Measurements from ENCODE around the gene HSD17B7. TPM values are rescaled to one million over a fixed set of nuclear protein-coding genes. Genes with fewer than 3 reads are reported as not detected.
"Not testable (repeated sequence)": the region's sequence is repeated elsewhere in the genome, so short reads cannot be mapped to it uniquely, and the experiment has no call there.

Gene HSD17B7
- total RNA-seq, 4 donors from 2014 or later, result 12.4 to 23.7 (median 19.8) TPM

DNA sequence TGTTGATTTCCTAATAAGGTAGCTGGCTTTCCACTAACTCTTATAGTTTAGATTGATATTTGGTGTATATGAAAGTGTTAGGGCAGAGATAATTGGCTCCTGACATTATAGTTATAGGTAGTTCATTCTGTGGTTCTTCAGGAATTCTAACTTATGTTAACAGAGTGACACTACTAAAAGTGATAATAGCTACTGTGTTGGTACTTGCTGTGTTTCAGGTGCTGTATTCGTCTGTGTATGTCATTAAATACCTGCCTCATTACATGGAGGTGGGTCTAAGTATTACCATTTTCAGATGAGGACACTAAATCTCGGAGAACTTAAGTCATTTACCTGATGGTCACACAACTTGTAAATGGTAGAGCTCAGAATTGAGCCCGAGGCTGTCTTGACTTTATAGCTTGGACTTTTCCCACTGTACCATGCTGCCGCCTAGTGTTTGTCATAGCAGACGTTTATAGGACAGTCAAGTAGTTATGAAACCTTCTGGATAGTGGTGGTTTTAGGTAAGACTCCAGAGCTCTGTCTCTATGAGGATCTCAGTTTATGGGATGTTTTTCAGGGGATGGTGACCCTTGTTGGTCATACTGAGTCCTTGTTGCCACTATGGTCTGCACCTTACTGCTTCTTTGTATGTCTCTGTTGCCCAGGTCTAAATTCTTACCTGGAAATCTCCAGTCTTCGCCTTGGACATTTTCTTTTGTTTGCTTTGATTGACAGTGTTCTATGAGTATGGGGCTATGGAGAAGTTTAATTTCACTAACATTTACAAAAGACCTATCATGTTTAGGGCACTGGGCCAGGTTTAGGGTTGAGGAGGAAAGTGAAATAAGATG, 9.7 kb downstream of the HSD17B7 start:
- not testable (repeated sequence) for H3K27me3 ChIP-seq, H3K4me3 ChIP-seq, H3K9me3 ChIP-seq, H3K27ac ChIP-seq, H3K4me1 ChIP-seq
- WGBS, 2 donors, result 45 to 48% methylated on average over 6 of the region's 6 CpGs
- H3K36me3 ChIP-seq, result peaks cover 0 to 46% (median 0%) of the 10 kb centered on the region in 3 donors
- DNase-seq (ENCODE audit: low spot score in 2 of 2), result peak; percentile 56 to 88
- peak in 4 of 5 experiments; percentile 32 to 71 (median 42) for TF ChIP-seq CTCF (IDR thresholded peaks at IDR 0.05)

- H3K9me3 ChIP-seq; H3K4me3 ChIP-seq; H3K27me3 ChIP-seq; DNase-seq (ENCODE audit: low spot score in 2 of 2); H3K4me1 ChIP-seq; H3K27ac ChIP-seq: not testable (repeated sequence)
- 80 to 100% methylated on average over 2 of the region's 2 CpGs for WGBS, 2 donors
- peaks cover 0 to 38% (median 0%) of the 10 kb centered on the region in 3 donors for H3K36me3 ChIP-seq
These were observed 17.0 kb downstream of the HSD17B7 start for GRCh38 chr1:162807503-162807902.

DNA sequence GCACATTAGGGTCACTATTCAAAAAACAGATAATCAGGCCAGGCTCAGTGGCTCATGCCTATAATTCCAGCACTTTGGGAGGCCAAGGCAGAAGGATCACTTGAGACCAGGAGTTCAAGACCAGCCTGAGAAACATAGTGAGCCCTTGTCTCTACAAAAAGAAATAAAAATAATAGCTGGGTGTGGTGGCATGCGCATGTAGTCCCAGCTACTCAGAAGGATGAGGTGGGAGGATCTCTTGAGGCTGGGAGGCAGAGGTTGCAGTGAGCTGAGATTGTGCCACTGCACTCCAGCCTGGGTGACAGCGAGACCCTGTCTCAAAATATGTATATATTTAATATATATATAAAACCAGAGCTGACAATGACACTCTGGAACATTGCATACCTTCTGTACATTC, 21.9 kb downstream of the HSD17B7 start:
- not testable (repeated sequence) for H3K4me1 ChIP-seq; DNase-seq (ENCODE audit: low spot score in 2 of 2); H3K4me3 ChIP-seq; H3K27me3 ChIP-seq; H3K27ac ChIP-seq; H3K9me3 ChIP-seq
- peaks cover 0 to 11% (median 0%) of the 10 kb centered on the region in 3 donors for H3K36me3 ChIP-seq
- whole genome bisulfite sequencing, 2 donors, result 98% methylated on average over 2 of the region's 2 CpGs

DNA sequence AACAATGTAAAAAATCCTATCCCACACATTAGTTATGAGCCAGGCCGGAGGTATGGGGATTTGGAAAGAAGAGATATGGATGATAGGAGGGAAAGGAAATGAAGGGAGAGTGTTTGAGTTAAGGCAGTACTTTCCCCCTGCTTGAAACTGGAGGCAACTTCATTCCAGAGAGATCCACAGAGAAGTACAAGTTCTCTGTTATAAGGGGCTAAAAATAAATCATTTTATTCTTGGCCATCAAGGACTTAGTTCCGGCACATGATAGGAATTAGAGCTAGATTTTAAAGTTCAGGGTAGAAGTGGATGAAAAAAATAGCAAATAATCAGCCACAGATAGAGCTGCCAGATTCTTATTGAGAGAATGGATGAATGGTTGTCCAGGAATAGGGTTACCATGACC, 27.6 kb downstream of the HSD17B7 start:
- WGBS, 2 donors, result 86 to 91% methylated on average over 2 of the region's 2 CpGs
- not testable (repeated sequence) for H3K4me3 ChIP-seq; H3K9me3 ChIP-seq; H3K36me3 ChIP-seq; DNase-seq (ENCODE audit: low spot score in 2 of 2); H3K27ac ChIP-seq
- Histone ChIP-seq H3K27me3 (peaks cover 0 to 11% of the 10 kb centered on the region in 2 donors), H3K4me1 (peaks cover 0 to 17% (median 7%) of the 10 kb centered on the region in 4 donors)

- not testable (repeated sequence) for H3K27ac ChIP-seq; H3K4me3 ChIP-seq; H3K9me3 ChIP-seq; H3K36me3 ChIP-seq; DNase-seq (ENCODE audit: low spot score in 2 of 2)
- H3K27me3 ChIP-seq, result peaks cover 0 to 11% of the 10 kb centered on the region in 2 donors
- WGBS, 2 donors, result 93 to 94% methylated on average over 1 of the region's 1 CpG
- H3K4me1 ChIP-seq, result peaks cover 0 to 17% (median 7%) of the 10 kb centered on the region in 4 donors
These were observed 28.2 kb downstream of the HSD17B7 start for GRCh38 chr1:162818666-162819065.

GRCh38 chr1:162822391-162823200, 32.1 kb downstream of the HSD17B7 start:
- DNase-seq (ENCODE audit: low spot score in 2 of 2), result no peak
- WGBS, 2 donors, result 6 to 8% methylated on average over 37 to 41 of the region's 44 CpGs
- Histone ChIP-seq H3K27ac (no peak overlapping the region), H3K4me1 (peaks cover 0 to 17% (median 7%) of the 10 kb centered on the region in 4 donors), H3K27me3 (peaks cover 0 to 11% of the 10 kb centered on the region in 2 donors), H3K4me3 (peak overlapping the region; percentile 19 to 53 (median 37)), H3K36me3 (no peaks in the 10 kb centered on the region), H3K9me3 (no peaks in the 10 kb centered on the region)
- TF ChIP-seq EP300 (IDR thresholded peaks at IDR 0.05), result no peak
- no peak for TF ChIP-seq POLR2A (IDR thresholded peaks at IDR 0.05)
- TF ChIP-seq CTCF (IDR thresholded peaks at IDR 0.05), result no peak

GRCh38 chr1:162823231-162823630, 32.7 kb downstream of the HSD17B7 start:
- 81 to 85% methylated on average over 3 of the region's 3 CpGs for WGBS, 2 donors
- Histone ChIP-seq H3K9me3 (no peaks in the 10 kb centered on the region), H3K4me3 (no peak overlapping the region), H3K36me3 (no peaks in the 10 kb centered on the region), H3K27ac (no peak overlapping the region), H3K4me1 (peaks cover 0 to 17% (median 7%) of the 10 kb centered on the region in 4 donors), H3K27me3 (peaks cover 0 to 11% of the 10 kb centered on the region in 2 donors)
- no peak for DNase-seq (ENCODE audit: low spot score in 2 of 2)
- TF ChIP-seq EP300 (IDR thresholded peaks at IDR 0.05) (no peak), CTCF (IDR thresholded peaks at IDR 0.05) (no peak), POLR2A (IDR thresholded peaks at IDR 0.05) (no peak)
